ENCODE results near the gene PRKAR1B. TPM values are rescaled to one million over a fixed set of nuclear protein-coding genes. Genes with fewer than 3 reads are reported as not detected.

Gene PRKAR1B
- total RNA-seq, 1 experiment from 2014 or later, result 62.0 TPM

DNA sequence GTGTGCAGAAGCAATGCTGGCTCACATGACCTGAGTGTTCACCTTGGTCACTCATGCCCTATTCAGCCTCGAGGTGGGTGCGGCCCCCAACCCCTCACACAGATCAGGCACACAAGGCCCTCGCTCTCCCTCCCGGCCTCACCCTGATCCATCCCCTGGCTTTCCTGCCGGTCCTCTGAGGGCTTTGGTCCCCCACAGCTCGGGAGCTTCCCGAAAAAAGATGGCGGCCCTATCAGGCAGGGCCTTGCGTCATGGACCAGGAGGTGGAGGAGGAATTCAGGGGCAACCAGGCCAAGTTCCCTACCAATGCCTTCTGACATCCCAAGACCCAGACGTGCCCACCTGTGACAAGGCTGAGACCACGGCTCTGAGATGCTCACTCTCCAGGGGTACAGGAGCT lies 44.3 kb downstream of the PRKAR1B start:
- no peak for DNase-seq (ENCODE audit: low read depth, low spot score)
- in situ Hi-C loops (cut with HindIII; ENCODE audit: low pct_unique_long_range_greater_than_20kb, low sequenced_read_pairs) (no loop called here), intact Hi-C loops (cut with micrococcal nuclease; ENCODE audit: unreplicated experiment) (no loop called here)
- BruUV-seq (replicated peaks), result no TSS peak
- peaks cover 26% of the 10 kb centered on the region for H3K9me3 ChIP-seq (ENCODE audit: control insufficient read depth, insufficient read depth, low read depth, low read length)
- TF ChIP-seq POLR2AphosphoS5 (IDR thresholded peaks at IDR 0.05; ENCODE audit: low read depth, low read length) (no peak), SIN3A (IDR thresholded peaks at IDR 0.05; ENCODE audit: borderline replicate concordance, insufficient read depth, low read depth, low read length) (no peak), TCF7L2 (IDR thresholded peaks at IDR 0.05; ENCODE audit: low read depth, low read length) (no peak)
- TF ChIP-seq, protein P1, sequence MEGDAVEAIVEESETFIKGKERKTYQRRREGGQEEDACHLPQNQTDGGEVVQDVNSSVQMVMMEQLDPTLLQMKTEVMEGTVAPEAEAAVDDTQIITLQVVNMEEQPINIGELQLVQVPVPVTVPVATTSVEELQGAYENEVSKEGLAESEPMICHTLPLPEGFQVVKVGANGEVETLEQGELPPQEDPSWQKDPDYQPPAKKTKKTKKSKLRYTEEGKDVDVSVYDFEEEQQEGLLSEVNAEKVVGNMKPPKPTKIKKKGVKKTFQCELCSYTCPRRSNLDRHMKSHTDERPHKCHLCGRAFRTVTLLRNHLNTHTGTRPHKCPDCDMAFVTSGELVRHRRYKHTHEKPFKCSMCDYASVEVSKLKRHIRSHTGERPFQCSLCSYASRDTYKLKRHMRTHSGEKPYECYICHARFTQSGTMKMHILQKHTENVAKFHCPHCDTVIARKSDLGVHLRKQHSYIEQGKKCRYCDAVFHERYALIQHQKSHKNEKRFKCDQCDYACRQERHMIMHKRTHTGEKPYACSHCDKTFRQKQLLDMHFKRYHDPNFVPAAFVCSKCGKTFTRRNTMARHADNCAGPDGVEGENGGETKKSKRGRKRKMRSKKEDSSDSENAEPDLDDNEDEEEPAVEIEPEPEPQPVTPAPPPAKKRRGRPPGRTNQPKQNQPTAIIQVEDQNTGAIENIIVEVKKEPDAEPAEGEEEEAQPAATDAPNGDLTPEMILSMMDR (IDR thresholded peaks at IDR 0.05), result no peak
- TF ChIP-seq, protein P2, sequence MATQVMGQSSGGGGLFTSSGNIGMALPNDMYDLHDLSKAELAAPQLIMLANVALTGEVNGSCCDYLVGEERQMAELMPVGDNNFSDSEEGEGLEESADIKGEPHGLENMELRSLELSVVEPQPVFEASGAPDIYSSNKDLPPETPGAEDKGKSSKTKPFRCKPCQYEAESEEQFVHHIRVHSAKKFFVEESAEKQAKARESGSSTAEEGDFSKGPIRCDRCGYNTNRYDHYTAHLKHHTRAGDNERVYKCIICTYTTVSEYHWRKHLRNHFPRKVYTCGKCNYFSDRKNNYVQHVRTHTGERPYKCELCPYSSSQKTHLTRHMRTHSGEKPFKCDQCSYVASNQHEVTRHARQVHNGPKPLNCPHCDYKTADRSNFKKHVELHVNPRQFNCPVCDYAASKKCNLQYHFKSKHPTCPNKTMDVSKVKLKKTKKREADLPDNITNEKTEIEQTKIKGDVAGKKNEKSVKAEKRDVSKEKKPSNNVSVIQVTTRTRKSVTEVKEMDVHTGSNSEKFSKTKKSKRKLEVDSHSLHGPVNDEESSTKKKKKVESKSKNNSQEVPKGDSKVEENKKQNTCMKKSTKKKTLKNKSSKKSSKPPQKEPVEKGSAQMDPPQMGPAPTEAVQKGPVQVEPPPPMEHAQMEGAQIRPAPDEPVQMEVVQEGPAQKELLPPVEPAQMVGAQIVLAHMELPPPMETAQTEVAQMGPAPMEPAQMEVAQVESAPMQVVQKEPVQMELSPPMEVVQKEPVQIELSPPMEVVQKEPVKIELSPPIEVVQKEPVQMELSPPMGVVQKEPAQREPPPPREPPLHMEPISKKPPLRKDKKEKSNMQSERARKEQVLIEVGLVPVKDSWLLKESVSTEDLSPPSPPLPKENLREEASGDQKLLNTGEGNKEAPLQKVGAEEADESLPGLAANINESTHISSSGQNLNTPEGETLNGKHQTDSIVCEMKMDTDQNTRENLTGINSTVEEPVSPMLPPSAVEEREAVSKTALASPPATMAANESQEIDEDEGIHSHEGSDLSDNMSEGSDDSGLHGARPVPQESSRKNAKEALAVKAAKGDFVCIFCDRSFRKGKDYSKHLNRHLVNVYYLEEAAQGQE (IDR thresholded peaks at IDR 0.05; ENCODE audit: insufficient read depth in 1 of 2, low read depth in 2 of 2, low read length in 1 of 2), result no peak
- no peak overlapping the region for H3K27ac ChIP-seq (ENCODE audit: low read length)
- H3K4me1 ChIP-seq (ENCODE audit: control insufficient read depth, insufficient read depth, low read length), result no peaks in the 10 kb centered on the region
- no peaks in the 10 kb centered on the region for H3K36me3 ChIP-seq (ENCODE audit: control insufficient read depth, insufficient read depth, low read length)
- ChIA-PET POLR2A (no interaction called here), CTCF (no interaction called here)
- H3K27me3 ChIP-seq (ENCODE audit: control insufficient read depth, insufficient read depth, low read length), result no peaks in the 10 kb centered on the region
- no peak overlapping the region for H3K4me3 ChIP-seq (ENCODE audit: low read depth in 2 of 2, low read length in 2 of 2)
- ATAC-seq, result no peak

DNA sequence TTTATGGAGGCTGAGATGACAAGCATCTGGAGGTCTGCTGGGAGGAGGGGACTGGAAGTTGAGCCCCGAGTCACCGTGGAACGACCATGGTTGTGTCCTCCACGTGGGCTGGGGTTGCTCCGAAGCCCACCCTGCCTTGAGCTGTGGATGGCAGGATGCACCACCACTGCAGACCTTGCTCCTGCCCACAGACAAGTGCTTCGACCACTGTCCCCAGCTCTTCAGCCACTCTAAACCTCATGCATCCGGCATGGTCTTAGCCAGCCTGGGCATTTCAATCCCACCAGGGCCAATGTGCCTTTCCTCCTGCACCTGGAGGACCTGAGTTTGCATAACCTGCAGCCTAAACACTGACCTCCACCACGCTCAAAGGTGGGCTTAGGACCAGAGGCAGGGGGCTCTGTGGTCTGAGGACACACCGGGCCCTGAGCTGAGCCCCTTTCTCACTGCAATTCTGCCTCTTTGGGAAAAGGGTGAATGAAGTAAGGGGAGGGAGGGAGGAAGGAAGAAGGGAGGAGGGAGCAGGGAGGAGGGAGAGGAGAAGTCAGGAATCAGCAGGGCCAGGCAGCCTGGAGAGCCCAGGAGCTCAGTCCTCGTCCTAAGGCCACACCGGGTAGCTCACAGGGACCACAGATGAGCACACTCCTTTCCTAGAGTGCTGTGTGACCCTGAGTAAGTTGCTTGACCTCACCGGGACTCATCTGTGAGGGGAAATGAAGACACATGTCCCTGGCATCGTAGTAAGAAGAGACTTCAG lies 45.4 kb downstream of the PRKAR1B start:
- DNase-seq (ENCODE audit: low read depth, low spot score) (no peak), ATAC-seq (no peak)
- H3K36me3 ChIP-seq (ENCODE audit: control insufficient read depth, insufficient read depth, low read length), result no peaks in the 10 kb centered on the region
- no TSS peak for BruUV-seq (replicated peaks)
- in situ Hi-C loops (cut with HindIII; ENCODE audit: low pct_unique_long_range_greater_than_20kb, low sequenced_read_pairs) (no loop called here), intact Hi-C loops (cut with micrococcal nuclease; ENCODE audit: unreplicated experiment) (no loop called here)
- H3K27me3 ChIP-seq (ENCODE audit: control insufficient read depth, insufficient read depth, low read length), result no peaks in the 10 kb centered on the region
- H3K27ac ChIP-seq (ENCODE audit: low read length), result no peak overlapping the region
- H3K4me3 ChIP-seq (ENCODE audit: low read depth in 2 of 2, low read length in 2 of 2), result no peak overlapping the region
- CTCF ChIA-PET, result no interaction called here
- no peaks in the 10 kb centered on the region for H3K4me1 ChIP-seq (ENCODE audit: control insufficient read depth, insufficient read depth, low read length)
- POLR2A ChIA-PET, result no interaction called here
- peaks cover 19% of the 10 kb centered on the region for H3K9me3 ChIP-seq (ENCODE audit: control insufficient read depth, insufficient read depth, low read depth, low read length)
- TF ChIP-seq, protein P2 (IDR thresholded peaks at IDR 0.05; ENCODE audit: insufficient read depth in 1 of 2, low read depth in 2 of 2, low read length in 1 of 2), result no peak
- TF ChIP-seq, protein P1 (IDR thresholded peaks at IDR 0.05), result no peak
- TF ChIP-seq POLR2AphosphoS5 (IDR thresholded peaks at IDR 0.05; ENCODE audit: low read depth, low read length), result no peak
- TF ChIP-seq SIN3A (IDR thresholded peaks at IDR 0.05; ENCODE audit: borderline replicate concordance, insufficient read depth, low read depth, low read length), result no peak
- TF ChIP-seq TCF7L2 (IDR thresholded peaks at IDR 0.05; ENCODE audit: low read depth, low read length), result no peak
